ENCODE data around the gene GSS.
"Not testable (repeated sequence)": the region's sequence is repeated elsewhere in the genome, so short reads cannot be mapped to it uniquely, and the experiment has no call there.

GSS gene

DNA sequence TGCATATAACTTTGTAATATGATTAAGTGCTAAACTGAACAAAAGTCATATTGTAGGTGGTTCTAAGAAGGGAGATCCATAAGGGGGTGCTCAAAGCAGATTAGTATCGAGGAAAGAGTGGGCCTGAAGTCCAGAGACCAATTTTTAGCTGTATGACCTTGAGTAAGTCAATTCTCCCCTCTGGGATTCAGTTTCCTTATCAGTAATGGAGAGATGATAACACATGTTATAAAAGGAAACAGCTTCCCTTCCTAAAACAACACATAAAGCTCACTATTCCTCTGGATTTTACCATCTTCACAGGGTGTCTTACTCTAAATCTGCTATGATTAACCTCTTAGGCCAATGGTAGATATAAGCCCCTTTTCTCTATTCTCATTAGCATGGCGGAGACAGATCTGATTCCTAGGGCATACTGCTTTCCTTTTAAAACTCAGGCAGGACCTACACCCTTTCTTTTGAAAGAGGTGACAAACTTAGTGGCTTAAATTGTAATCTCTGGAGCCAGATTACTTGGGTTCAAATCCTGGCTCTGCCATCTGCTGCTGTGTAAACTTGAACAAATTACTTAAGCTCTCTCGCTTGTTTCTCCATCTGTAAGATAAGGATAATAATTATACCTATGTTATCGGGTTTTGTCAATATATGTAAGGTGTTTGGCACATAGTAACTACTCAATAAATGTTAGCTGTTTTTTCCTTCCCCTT, 39.7 kb downstream of the GSS start:
- Histone ChIP-seq H3K56ac (ENCODE audit: low read length) (no peak overlapping the region), H2BK15ac (replicated peaks; ENCODE audit: low read depth) (no peak overlapping the region), H2BK5ac (ENCODE audit: low read length) (no peak overlapping the region), H3K79me2 (ENCODE audit: control insufficient read depth, insufficient read depth, low read length) (no peaks in the 10 kb centered on the region), H2BK120ac (ENCODE audit: low read depth, low read length) (no peak overlapping the region), H3K27ac (ENCODE audit: low read depth, low read length) (no peak overlapping the region), H4K5ac (ENCODE audit: low read length) (no peak overlapping the region), H2AK5ac (ENCODE audit: low read length) (no peak overlapping the region), H3K23ac (ENCODE audit: low read length) (no peak overlapping the region), H3K36me3 (ENCODE audit: control insufficient read depth, insufficient read depth, low read length) (no peaks in the 10 kb centered on the region), H3K4me1 (ENCODE audit: control insufficient read depth, low read depth, low read length) (no peaks in the 10 kb centered on the region), H3K4me2 (ENCODE audit: low read length) (no peak overlapping the region), H3K27me3 (ENCODE audit: insufficient read depth, low read length, poor library complexity) (no peaks in the 10 kb centered on the region), H3K4ac (ENCODE audit: low read depth, low read length) (no peak overlapping the region), H3K4me3 (ENCODE audit: low read length) (no peak overlapping the region), H3K9ac (ENCODE audit: low read length) (no peak overlapping the region), H3K18ac (ENCODE audit: low read length) (no peak overlapping the region), H3K79me1 (ENCODE audit: low read length) (no peaks in the 10 kb centered on the region), H4K8ac (ENCODE audit: low read depth, low read length) (no peak overlapping the region)
- no peak for DNase-seq
- WGBS (ENCODE audit: extremely low coverage, insufficient coverage, low lambda C conversion rate), result no CpG with 5 or more reads among the region's 4 CpGs

DNA sequence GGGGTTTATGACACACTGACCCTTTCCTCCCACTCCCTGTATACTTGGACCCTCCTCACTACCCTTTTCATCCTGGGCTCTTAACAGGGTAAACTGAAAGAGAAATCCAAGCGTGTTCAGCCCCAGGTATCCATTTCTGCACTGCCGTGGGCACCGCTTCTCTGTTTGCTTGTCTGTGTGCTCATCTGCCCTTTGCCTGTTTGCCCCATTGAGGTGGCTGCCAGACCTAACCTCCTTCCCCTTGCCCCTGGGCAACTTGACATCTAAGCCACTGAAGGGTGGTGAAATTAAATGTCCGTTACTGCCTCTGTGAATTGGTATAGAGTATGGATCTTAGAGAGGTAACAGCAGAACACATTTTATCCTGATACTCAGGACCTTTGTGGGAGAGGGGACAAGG, 40.5 kb downstream of the GSS start:
- H2BK120ac ChIP-seq (ENCODE audit: low read depth, low read length), result no peak overlapping the region
- no peaks in the 10 kb centered on the region for H3K36me3 ChIP-seq (ENCODE audit: control insufficient read depth, insufficient read depth, low read length)
- H3K9ac ChIP-seq (ENCODE audit: low read length), result no peak overlapping the region
- H3K27me3 ChIP-seq (ENCODE audit: insufficient read depth, low read length, poor library complexity), result no peaks in the 10 kb centered on the region
- no peak overlapping the region for H3K4ac ChIP-seq (ENCODE audit: low read depth, low read length)
- no peaks in the 10 kb centered on the region for H3K79me2 ChIP-seq (ENCODE audit: control insufficient read depth, insufficient read depth, low read length)
- H4K8ac ChIP-seq (ENCODE audit: low read depth, low read length), result no peak overlapping the region
- no peak overlapping the region for H3K18ac ChIP-seq (ENCODE audit: low read length)
- H3K4me1 ChIP-seq (ENCODE audit: control insufficient read depth, low read depth, low read length), result no peaks in the 10 kb centered on the region
- DNase-seq, result no peak
- H2BK15ac ChIP-seq (replicated peaks; ENCODE audit: low read depth), result no peak overlapping the region
- no peak overlapping the region for H2BK5ac ChIP-seq (ENCODE audit: low read length)
- H3K4me3 ChIP-seq (ENCODE audit: low read length), result no peak overlapping the region
- H3K4me2 ChIP-seq (ENCODE audit: low read length), result no peak overlapping the region
- no peak overlapping the region for H3K56ac ChIP-seq (ENCODE audit: low read length)
- no peaks in the 10 kb centered on the region for H3K79me1 ChIP-seq (ENCODE audit: low read length)
- H4K5ac ChIP-seq (ENCODE audit: low read length), result no peak overlapping the region
- WGBS (ENCODE audit: extremely low coverage, insufficient coverage, low lambda C conversion rate), result no CpG with 5 or more reads among the region's 4 CpGs
- H3K27ac ChIP-seq (ENCODE audit: low read depth, low read length), result no peak overlapping the region
- H3K23ac ChIP-seq (ENCODE audit: low read length), result no peak overlapping the region
- no peak overlapping the region for H2AK5ac ChIP-seq (ENCODE audit: low read length)

GRCh38 chr20:34907616-34908469, 47.8 kb downstream of the GSS start:
- Histone ChIP-seq H3K79me1 (ENCODE audit: low read length) (no peaks in the 10 kb centered on the region), H4K5ac (ENCODE audit: low read length) (no peak overlapping the region), H3K36me3 (ENCODE audit: control insufficient read depth, insufficient read depth, low read length) (no peaks in the 10 kb centered on the region), H2AK5ac (ENCODE audit: low read length) (no peak overlapping the region), H3K27ac (ENCODE audit: low read depth, low read length) (no peak overlapping the region), H3K79me2 (ENCODE audit: control insufficient read depth, insufficient read depth, low read length) (no peaks in the 10 kb centered on the region), H3K23ac (ENCODE audit: low read length) (no peak overlapping the region), H3K56ac (ENCODE audit: low read length) (no peak overlapping the region), H3K4me1 (ENCODE audit: control insufficient read depth, low read depth, low read length) (no peaks in the 10 kb centered on the region), H4K8ac (ENCODE audit: low read depth, low read length) (no peak overlapping the region), H3K4me3 (ENCODE audit: low read length) (no peak overlapping the region), H2BK120ac (ENCODE audit: low read depth, low read length) (no peak overlapping the region), H3K18ac (ENCODE audit: low read length) (no peak overlapping the region), H2BK15ac (replicated peaks; ENCODE audit: low read depth) (no peak overlapping the region), H3K4ac (ENCODE audit: low read depth, low read length) (no peak overlapping the region), H3K27me3 (ENCODE audit: insufficient read depth, low read length, poor library complexity) (no peaks in the 10 kb centered on the region), H3K4me2 (ENCODE audit: low read length) (no peak overlapping the region), H3K9ac (ENCODE audit: low read length) (no peak overlapping the region), H2BK5ac (ENCODE audit: low read length) (no peak overlapping the region)
- no peak for DNase-seq
- WGBS (ENCODE audit: extremely low coverage, insufficient coverage, low lambda C conversion rate), result no CpG with 5 or more reads among the region's 7 CpGs

- no peak overlapping the region for H3K23ac ChIP-seq (ENCODE audit: low read length)
- H3K18ac ChIP-seq (ENCODE audit: low read length), result no peak overlapping the region
- no peaks in the 10 kb centered on the region for H3K79me2 ChIP-seq (ENCODE audit: control insufficient read depth, insufficient read depth, low read length)
- WGBS (ENCODE audit: extremely low coverage, insufficient coverage, low lambda C conversion rate), result no CpG with 5 or more reads among the region's 3 CpGs
- H3K36me3 ChIP-seq (ENCODE audit: control insufficient read depth, insufficient read depth, low read length), result no peaks in the 10 kb centered on the region
- H3K27ac ChIP-seq (ENCODE audit: low read depth, low read length), result no peak overlapping the region
- H2BK5ac ChIP-seq (ENCODE audit: low read length), result no peak overlapping the region
- H3K9ac ChIP-seq (ENCODE audit: low read length), result no peak overlapping the region
- no peak overlapping the region for H3K4me2 ChIP-seq (ENCODE audit: low read length)
- DNase-seq, result no peak
- no peak overlapping the region for H4K8ac ChIP-seq (ENCODE audit: low read depth, low read length)
- no peak overlapping the region for H3K4ac ChIP-seq (ENCODE audit: low read depth, low read length)
- no peak overlapping the region for H2AK5ac ChIP-seq (ENCODE audit: low read length)
- H3K79me1 ChIP-seq (ENCODE audit: low read length), result no peaks in the 10 kb centered on the region
- H2BK120ac ChIP-seq (ENCODE audit: low read depth, low read length), result no peak overlapping the region
- H3K56ac ChIP-seq (ENCODE audit: low read length), result no peak overlapping the region
- H3K4me3 ChIP-seq (ENCODE audit: low read length), result no peak overlapping the region
- no peak overlapping the region for H2BK15ac ChIP-seq (replicated peaks; ENCODE audit: low read depth)
- H3K27me3 ChIP-seq (ENCODE audit: insufficient read depth, low read length, poor library complexity), result no peaks in the 10 kb centered on the region
- H3K4me1 ChIP-seq (ENCODE audit: control insufficient read depth, low read depth, low read length), result no peaks in the 10 kb centered on the region
- no peak overlapping the region for H4K5ac ChIP-seq (ENCODE audit: low read length)
Observed at GRCh38 chr20:34904202-34904621, 51.4 kb downstream of the GSS start.

DNA sequence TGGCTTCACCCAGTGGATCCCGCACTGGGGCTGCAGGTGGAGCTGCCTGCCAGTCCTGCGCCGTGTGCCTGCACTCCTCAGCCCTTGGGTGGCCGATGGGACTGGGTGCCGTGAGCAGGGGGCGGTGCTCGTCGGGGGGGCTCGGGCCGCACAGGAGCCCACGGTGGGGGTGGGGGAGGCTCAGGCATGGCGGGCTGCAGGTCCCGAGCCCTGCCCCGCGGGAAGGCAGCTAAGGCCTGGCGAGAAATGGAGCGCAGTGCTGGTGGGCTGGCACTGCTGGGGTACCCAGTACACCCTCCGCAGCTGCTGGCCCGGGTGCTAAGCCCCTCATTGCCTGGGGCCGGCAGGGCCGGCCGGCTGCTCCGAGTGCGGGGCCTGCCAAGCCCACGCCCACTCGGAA, 56.9 kb downstream of the GSS start:
- not testable (repeated sequence) for H3K79me1 ChIP-seq (ENCODE audit: low read length); H2BK15ac ChIP-seq (replicated peaks; ENCODE audit: low read depth); DNase-seq; H4K8ac ChIP-seq (ENCODE audit: low read depth, low read length); H2AK5ac ChIP-seq (ENCODE audit: low read length); H2BK120ac ChIP-seq (ENCODE audit: low read depth, low read length); H3K4me3 ChIP-seq (ENCODE audit: low read length); H3K4me1 ChIP-seq (ENCODE audit: control insufficient read depth, low read depth, low read length); H4K5ac ChIP-seq (ENCODE audit: low read length); H3K56ac ChIP-seq (ENCODE audit: low read length); H3K36me3 ChIP-seq (ENCODE audit: control insufficient read depth, insufficient read depth, low read length); H3K9ac ChIP-seq (ENCODE audit: low read length); H3K4ac ChIP-seq (ENCODE audit: low read depth, low read length); H3K4me2 ChIP-seq (ENCODE audit: low read length); H3K79me2 ChIP-seq (ENCODE audit: control insufficient read depth, insufficient read depth, low read length); H3K27me3 ChIP-seq (ENCODE audit: insufficient read depth, low read length, poor library complexity); H3K27ac ChIP-seq (ENCODE audit: low read depth, low read length); H3K18ac ChIP-seq (ENCODE audit: low read length); H3K23ac ChIP-seq (ENCODE audit: low read length); H2BK5ac ChIP-seq (ENCODE audit: low read length)
- WGBS (ENCODE audit: extremely low coverage, insufficient coverage, low lambda C conversion rate), result no CpG with 5 or more reads among the region's 26 CpGs

Measured in mesendoderm (in vitro differentiated cells).